ENCODE measurements around the gene GRHL3. TPM values are rescaled to one million over a fixed set of nuclear protein-coding genes. Genes with fewer than 3 reads are reported as not detected.

Gene GRHL3
- total and polyA plus RNA-seq, 2 donors (not counting 3 experiments of a cell fraction or from before 2014, with no cell fraction given): not detected

DNA sequence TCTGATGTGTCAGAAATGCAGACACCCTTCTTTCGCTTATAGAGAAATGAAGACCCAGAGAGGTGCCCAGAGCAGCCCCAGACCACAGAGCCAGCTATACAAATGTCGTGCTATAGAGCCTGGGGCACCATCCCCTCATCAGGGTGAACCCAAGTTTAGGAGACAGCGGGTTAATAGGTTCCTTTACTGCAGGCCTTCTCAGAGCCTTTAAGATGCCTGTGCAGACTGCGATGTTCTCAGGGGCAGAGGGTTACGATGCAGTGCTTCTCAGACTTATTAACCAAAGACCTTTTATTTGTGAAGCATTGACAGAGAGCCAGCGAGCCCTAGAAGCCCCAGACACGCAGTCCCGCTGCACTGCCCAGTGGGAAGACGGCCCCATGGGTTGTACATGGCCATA is 47.5 kb downstream of the GRHL3 start:
- TF ChIP-seq JUN (IDR thresholded peaks at IDR 0.05; ENCODE audit: borderline replicate concordance, insufficient read depth, insufficient read length, low read depth) (no peak), GATA2 (IDR thresholded peaks at IDR 0.05; ENCODE audit: insufficient read depth, insufficient read length, low read depth, low read length) (no peak), FOS (IDR thresholded peaks at IDR 0.05; ENCODE audit: borderline replicate concordance, insufficient read depth, low read length) (no peak), EZH2 (IDR thresholded peaks at IDR 0.05; ENCODE audit: borderline replicate concordance, low read depth, low read length, severe bottlenecking) (no peak), POLR2AphosphoS5 (IDR thresholded peaks at IDR 0.05; ENCODE audit: insufficient read depth, low read depth, low read length) (no peak), MYC (IDR thresholded peaks at IDR 0.05; ENCODE audit: low read depth, low read length) (no peak), POLR2A (IDR thresholded peaks at IDR 0.05; ENCODE audit: low read depth, low read length) (no peak)
- TF ChIP-seq, protein P1, sequence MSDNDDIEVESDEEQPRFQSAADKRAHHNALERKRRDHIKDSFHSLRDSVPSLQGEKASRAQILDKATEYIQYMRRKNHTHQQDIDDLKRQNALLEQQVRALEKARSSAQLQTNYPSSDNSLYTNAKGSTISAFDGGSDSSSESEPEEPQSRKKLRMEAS (IDR thresholded peaks at IDR 0.05; ENCODE audit: insufficient read depth, insufficient read length): no peak
- TF ChIP-seq, protein P2, sequence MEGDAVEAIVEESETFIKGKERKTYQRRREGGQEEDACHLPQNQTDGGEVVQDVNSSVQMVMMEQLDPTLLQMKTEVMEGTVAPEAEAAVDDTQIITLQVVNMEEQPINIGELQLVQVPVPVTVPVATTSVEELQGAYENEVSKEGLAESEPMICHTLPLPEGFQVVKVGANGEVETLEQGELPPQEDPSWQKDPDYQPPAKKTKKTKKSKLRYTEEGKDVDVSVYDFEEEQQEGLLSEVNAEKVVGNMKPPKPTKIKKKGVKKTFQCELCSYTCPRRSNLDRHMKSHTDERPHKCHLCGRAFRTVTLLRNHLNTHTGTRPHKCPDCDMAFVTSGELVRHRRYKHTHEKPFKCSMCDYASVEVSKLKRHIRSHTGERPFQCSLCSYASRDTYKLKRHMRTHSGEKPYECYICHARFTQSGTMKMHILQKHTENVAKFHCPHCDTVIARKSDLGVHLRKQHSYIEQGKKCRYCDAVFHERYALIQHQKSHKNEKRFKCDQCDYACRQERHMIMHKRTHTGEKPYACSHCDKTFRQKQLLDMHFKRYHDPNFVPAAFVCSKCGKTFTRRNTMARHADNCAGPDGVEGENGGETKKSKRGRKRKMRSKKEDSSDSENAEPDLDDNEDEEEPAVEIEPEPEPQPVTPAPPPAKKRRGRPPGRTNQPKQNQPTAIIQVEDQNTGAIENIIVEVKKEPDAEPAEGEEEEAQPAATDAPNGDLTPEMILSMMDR (IDR thresholded peaks at IDR 0.05; ENCODE audit: extremely low read depth in 1 of 2, insufficient read depth in 1 of 2, low read depth in 1 of 2, low read length in 2 of 2): no peak
- Histone ChIP-seq H3K27me3 (ENCODE audit: control insufficient read depth in 2 of 2, insufficient read depth in 2 of 2, low read length in 2 of 2) (no peaks in the 10 kb centered on the region), H3K36me3 (ENCODE audit: control insufficient read depth in 2 of 2, extremely low read depth in 1 of 2, insufficient read depth in 2 of 2, low read length in 2 of 2) (no peaks in the 10 kb centered on the region), H2AFZ (ENCODE audit: low read depth, low read length) (no peak overlapping the region), H3K27ac (ENCODE audit: insufficient read depth, low read depth, low read length) (no peak overlapping the region), H3K4me2 (ENCODE audit: insufficient read depth, low read length) (no peak overlapping the region), H3K79me2 (ENCODE audit: control insufficient read depth, insufficient read depth, low read length) (no peaks in the 10 kb centered on the region), H3K4me3 (replicated peaks in 1 of 3; ENCODE audit: insufficient read depth in 1 of 3, low read depth in 1 of 3, low read length in 3 of 3) (no peak overlapping the region), H3K9me1 (replicated peaks; ENCODE audit: control insufficient read depth, extremely low read depth, insufficient read depth, low read length) (no peaks in the 10 kb centered on the region), H3K9me3 (replicated peaks; ENCODE audit: control insufficient read depth, insufficient read depth, low read length) (no peaks in the 10 kb centered on the region), H4K20me1 (replicated peaks; ENCODE audit: control insufficient read depth, extremely low read depth, insufficient read depth, low read length) (no peaks in the 10 kb centered on the region), H3K9ac (replicated peaks; ENCODE audit: extremely low read depth, insufficient read depth, low read length) (no peak overlapping the region), H3K4me1 (ENCODE audit: control insufficient read depth, extremely low read depth, insufficient read depth, low read length) (no peaks in the 10 kb centered on the region)
- BruUV-seq (replicated peaks): no TSS peak
- FAIRE-seq (no peak), DNase-seq (ENCODE audit: low read depth, low spot score) (no peak)
- intact Hi-C loops (cut with micrococcal nuclease): no loop called here
- CTCF ChIA-PET: no interaction called here
- dilution Hi-C loops (cut with MboI; ENCODE audit: extremely low pct_ligation_motif_present, low sequenced_read_pairs): no loop called here
- POLR2A ChIA-PET: no interaction called here
